ENCODE results near the gene MYPN. TPM values are rescaled to one million over a fixed set of nuclear protein-coding genes. Genes with fewer than 3 reads are reported as not detected.

MYPN gene
- total RNA-seq, 1 experiment from 2014 or later: not detected

DNA sequence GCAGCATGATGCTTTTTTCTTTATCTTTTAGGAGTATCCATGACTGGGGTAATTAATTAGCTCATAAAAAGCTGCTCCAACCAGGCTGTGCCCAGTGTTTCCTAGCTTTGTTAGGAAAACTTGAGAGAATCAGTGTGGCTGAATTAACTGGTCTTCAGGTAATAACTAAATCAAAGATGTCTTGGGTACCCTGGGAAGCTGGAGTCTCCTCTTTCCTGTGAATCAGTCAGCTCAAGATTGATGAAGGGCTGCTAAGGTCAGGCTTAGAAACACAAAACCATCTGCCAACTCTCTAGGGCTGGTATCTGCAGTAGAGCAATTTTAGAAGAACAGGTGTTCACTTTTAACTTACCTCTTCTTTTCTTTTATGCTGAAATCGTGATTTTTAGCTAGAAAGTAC is 144.1 kb downstream of the MYPN start:
- DNase-seq: no peak
- Mint-ChIP-seq H3K27me3 (ENCODE audit: insufficient read depth, unreplicated experiment) (peaks cover 13% of the 10 kb centered on the region), H3K36me3 (ENCODE audit: insufficient read depth, unreplicated experiment) (no peaks in the 10 kb centered on the region), H3K9me3 (ENCODE audit: unreplicated experiment) (no peaks in the 10 kb centered on the region), H3K27ac (ENCODE audit: unreplicated experiment) (no peak overlapping the region), H3K4me3 (ENCODE audit: unreplicated experiment) (no peak overlapping the region), H3K4me1 (ENCODE audit: low read depth, unreplicated experiment) (no peaks in the 10 kb centered on the region)
- H3K9me3 ChIP-seq: no peaks in the 10 kb centered on the region
- ChIA-PET POLR2A (no interaction called here), CTCF (interaction anchor here (1.4 kb wide), 1 partner anchor 41 kb away, joined by 4 read pairs; no protein-coding TSS in a partner anchor)
- intact Hi-C loops (cut with micrococcal nuclease; ENCODE audit: unreplicated experiment): no loop called here
- no peak overlapping the region for H3K4me3 ChIP-seq (ENCODE audit: low read depth, low read length)
- no peaks in the 10 kb centered on the region for H3K27me3 ChIP-seq (replicated peaks; ENCODE audit: control insufficient read depth, insufficient read depth, low read length)
- BruUV-seq (replicated peaks): no TSS peak
- no peaks in the 10 kb centered on the region for H3K36me3 ChIP-seq (ENCODE audit: control insufficient read depth, insufficient read depth, low read length)
- no peaks in the 10 kb centered on the region for H3K4me1 ChIP-seq
- TF ChIP-seq, protein P1, sequence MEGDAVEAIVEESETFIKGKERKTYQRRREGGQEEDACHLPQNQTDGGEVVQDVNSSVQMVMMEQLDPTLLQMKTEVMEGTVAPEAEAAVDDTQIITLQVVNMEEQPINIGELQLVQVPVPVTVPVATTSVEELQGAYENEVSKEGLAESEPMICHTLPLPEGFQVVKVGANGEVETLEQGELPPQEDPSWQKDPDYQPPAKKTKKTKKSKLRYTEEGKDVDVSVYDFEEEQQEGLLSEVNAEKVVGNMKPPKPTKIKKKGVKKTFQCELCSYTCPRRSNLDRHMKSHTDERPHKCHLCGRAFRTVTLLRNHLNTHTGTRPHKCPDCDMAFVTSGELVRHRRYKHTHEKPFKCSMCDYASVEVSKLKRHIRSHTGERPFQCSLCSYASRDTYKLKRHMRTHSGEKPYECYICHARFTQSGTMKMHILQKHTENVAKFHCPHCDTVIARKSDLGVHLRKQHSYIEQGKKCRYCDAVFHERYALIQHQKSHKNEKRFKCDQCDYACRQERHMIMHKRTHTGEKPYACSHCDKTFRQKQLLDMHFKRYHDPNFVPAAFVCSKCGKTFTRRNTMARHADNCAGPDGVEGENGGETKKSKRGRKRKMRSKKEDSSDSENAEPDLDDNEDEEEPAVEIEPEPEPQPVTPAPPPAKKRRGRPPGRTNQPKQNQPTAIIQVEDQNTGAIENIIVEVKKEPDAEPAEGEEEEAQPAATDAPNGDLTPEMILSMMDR (IDR thresholded peaks at IDR 0.05; ENCODE audit: insufficient read depth in 1 of 2, low read depth in 1 of 2, low read length in 1 of 2, severe bottlenecking in 1 of 2, unreplicated experiment in 1 of 2): no peak

DNA sequence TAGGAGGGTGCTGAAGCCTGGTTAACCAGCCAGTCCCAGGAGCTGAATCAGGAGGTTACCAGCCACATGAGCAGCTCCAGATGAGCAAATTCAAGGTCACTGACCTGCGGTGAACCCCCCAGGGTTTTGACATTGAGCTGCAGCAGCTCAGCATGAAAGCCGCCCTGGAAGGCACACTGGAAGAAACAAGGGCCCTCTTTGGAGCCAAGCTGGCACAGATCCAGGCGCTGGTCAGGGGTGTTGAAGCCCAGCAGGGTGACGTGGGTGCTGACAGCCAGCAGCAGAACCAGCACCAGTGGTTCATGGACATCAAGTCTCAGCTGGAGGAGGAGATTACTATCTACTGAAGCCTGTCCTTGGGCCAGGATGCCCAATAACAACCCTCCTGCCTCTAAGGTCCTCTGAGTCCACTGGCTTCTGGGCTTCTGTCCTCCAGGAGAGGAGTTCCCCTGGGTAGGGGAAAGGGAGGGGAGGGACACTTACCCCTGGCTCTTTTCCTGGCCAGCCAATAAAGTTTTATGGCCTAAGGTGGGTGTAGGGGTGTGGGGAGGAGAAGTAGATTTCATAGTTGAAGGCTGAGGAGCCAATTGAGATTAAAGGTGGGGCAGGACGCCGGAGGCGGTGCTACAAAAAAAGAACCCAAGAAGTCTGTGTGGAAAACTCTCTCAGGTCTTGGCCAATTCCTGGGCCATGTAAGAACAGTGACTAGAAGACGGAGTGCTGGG is 152.0 kb downstream of the MYPN start:
- H3K27me3 Mint-ChIP-seq (ENCODE audit: insufficient read depth, unreplicated experiment): peaks cover 9% of the 10 kb centered on the region
- H3K27ac Mint-ChIP-seq (ENCODE audit: unreplicated experiment): no peak overlapping the region
- CTCF ChIA-PET: no interaction called here
- H3K36me3 Mint-ChIP-seq (ENCODE audit: insufficient read depth, unreplicated experiment): no peaks in the 10 kb centered on the region
- no peaks in the 10 kb centered on the region for H3K4me1 ChIP-seq
- intact Hi-C loops (cut with micrococcal nuclease; ENCODE audit: unreplicated experiment): no loop called here
- no TSS peak for BruUV-seq (replicated peaks)
- TF ChIP-seq, protein P1 (IDR thresholded peaks at IDR 0.05; ENCODE audit: insufficient read depth in 1 of 2, low read depth in 1 of 2, low read length in 1 of 2, severe bottlenecking in 1 of 2, unreplicated experiment in 1 of 2): no peak
- peaks cover 10% of the 10 kb centered on the region for H3K9me3 Mint-ChIP-seq (ENCODE audit: unreplicated experiment)
- no peaks in the 10 kb centered on the region for H3K27me3 ChIP-seq (replicated peaks; ENCODE audit: control insufficient read depth, insufficient read depth, low read length)
- POLR2A ChIA-PET: interaction anchor here (0.6 kb wide), 1 partner anchor 110 kb away, joined by 3 read pairs; no protein-coding TSS in a partner anchor
- H3K4me1 Mint-ChIP-seq (ENCODE audit: low read depth, unreplicated experiment): no peaks in the 10 kb centered on the region
- no peaks in the 10 kb centered on the region for H3K36me3 ChIP-seq (ENCODE audit: control insufficient read depth, insufficient read depth, low read length)
- no peak overlapping the region for H3K4me3 Mint-ChIP-seq (ENCODE audit: unreplicated experiment)
- DNase-seq: no peak
- no peak overlapping the region for H3K4me3 ChIP-seq (ENCODE audit: low read depth, low read length)
- H3K9me3 ChIP-seq: peaks cover 6% of the 10 kb centered on the region; the same call in 1 of the 2 replicates

Other genes starting within 250 kb of the MYPN start
- gene SIRT1, start 224.8 kb upstream of the MYPN start, total RNA-seq (2022): 43.1 and 44.1 TPM in 2 replicates
- 59.4 and 65.2 TPM in 2 replicates for gene HERC4, start 34.2 kb upstream of the MYPN start, total RNA-seq (2022)
- gene ATOH7, start 122.6 kb downstream of the MYPN start, total RNA-seq (2022): 0.21 and 0.54 TPM in 2 replicates
- 262 and 283 TPM in 2 replicates for gene HNRNPH3, start 222.6 kb downstream of the MYPN start, total RNA-seq (2022)
- 13.2 and 15.3 TPM in 2 replicates for gene PBLD, start 223.4 kb downstream of the MYPN start, total RNA-seq (2022)